Prostate gland (tissue), 2 donors: ENCODE data around the gene TUSC2.

ENCODE experiments used
- POLR2A ChIP-seq: fragments of 450-650 bp; IDR thresholded peaks from one replicate; pipeline ENCODE4 v1.6.1; 2016; ENCODE audit warnings: antibody characterized with exemption, mild to moderate bottlenecking
- TF ChIP-seq, protein P1 (sequence below), 4 experiments: fragments of 200-600 bp in 2 of 4; fragments of 450-650 bp in 2 of 4; sonication (generic) in 2 of 4; IDR thresholded peaks; 1 replicate in 3 of 4; 2 replicates in 1 of 4; pipeline ENCODE4 v1.5.1; 2016 to 2019; ENCODE audit warnings: antibody characterized with exemption in 4 of 4, mild to moderate bottlenecking in 2 of 4, moderate library complexity in 2 of 4

DNA sequence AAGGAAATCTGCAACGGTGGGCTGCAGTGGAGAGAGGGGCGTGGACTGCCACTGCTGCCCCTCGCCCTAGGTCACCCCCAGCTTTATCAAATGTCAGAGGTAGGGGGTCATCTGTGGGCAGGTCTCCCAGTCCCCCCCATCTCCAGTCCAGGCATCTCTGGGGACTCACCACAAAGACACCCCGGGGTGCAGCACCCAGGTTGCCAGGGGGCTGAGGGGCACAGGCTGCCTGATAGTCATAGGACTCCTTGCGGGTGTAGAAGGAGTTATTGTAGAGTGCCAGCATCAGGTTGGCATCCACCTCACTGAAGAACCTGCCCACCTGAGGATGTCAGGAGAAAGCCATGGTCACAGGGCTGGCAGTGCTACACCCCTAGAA, 37.8 kb upstream of the TUSC2 start:
- TF ChIP-seq, protein P1, sequence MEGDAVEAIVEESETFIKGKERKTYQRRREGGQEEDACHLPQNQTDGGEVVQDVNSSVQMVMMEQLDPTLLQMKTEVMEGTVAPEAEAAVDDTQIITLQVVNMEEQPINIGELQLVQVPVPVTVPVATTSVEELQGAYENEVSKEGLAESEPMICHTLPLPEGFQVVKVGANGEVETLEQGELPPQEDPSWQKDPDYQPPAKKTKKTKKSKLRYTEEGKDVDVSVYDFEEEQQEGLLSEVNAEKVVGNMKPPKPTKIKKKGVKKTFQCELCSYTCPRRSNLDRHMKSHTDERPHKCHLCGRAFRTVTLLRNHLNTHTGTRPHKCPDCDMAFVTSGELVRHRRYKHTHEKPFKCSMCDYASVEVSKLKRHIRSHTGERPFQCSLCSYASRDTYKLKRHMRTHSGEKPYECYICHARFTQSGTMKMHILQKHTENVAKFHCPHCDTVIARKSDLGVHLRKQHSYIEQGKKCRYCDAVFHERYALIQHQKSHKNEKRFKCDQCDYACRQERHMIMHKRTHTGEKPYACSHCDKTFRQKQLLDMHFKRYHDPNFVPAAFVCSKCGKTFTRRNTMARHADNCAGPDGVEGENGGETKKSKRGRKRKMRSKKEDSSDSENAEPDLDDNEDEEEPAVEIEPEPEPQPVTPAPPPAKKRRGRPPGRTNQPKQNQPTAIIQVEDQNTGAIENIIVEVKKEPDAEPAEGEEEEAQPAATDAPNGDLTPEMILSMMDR (IDR thresholded peaks at IDR 0.05): no peak
- TF ChIP-seq POLR2A: no peak
